ENCODE data around the gene FBXO34. TPM values are rescaled to one million over a fixed set of nuclear protein-coding genes. Genes with fewer than 3 reads are reported as not detected.
A peak's percentile ranks its signal among the peaks of the same experiment; 100 is the strongest.

Gene FBXO34
- total RNA-seq, 1 donor from 2014 or later, result 32.4 TPM

DNA sequence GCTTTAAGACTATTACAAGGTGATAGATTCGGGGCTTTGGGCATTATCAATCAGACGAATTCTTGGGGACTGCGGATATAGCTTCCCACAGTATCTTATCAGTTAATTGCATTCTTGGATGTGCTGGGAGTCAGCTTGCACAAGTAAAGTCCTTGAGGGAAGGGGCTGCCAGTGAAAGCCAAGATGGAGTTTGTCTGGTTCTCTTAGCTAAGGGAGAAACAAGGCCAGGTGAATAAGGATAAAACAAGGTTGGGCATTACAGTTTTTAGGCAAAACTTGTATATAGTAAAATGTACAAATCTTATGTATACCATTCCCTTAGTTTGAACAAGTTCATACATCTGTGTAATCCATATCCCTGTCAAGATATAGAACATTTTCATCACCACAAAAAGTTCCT lies 5.5 kb downstream of the FBXO34 start:
- H3K4me1 Mint-ChIP-seq (ENCODE audit: low read depth), result peaks cover 53% of the 10 kb centered on the region
- peaks cover 9% of the 10 kb centered on the region for H3K36me3 Mint-ChIP-seq (ENCODE audit: insufficient read depth)
- H3K4me3 Mint-ChIP-seq (ENCODE audit: low read depth), result no peak overlapping the region
- H3K27ac Mint-ChIP-seq, result peak overlapping the region; percentile 88
- no peak for DNase-seq (ENCODE audit: low spot score, unreplicated experiment)
- H3K9me3 Mint-ChIP-seq (ENCODE audit: low read depth), result no peaks in the 10 kb centered on the region
- H3K27me3 Mint-ChIP-seq, result no peaks in the 10 kb centered on the region
- TF ChIP-seq, protein P1, sequence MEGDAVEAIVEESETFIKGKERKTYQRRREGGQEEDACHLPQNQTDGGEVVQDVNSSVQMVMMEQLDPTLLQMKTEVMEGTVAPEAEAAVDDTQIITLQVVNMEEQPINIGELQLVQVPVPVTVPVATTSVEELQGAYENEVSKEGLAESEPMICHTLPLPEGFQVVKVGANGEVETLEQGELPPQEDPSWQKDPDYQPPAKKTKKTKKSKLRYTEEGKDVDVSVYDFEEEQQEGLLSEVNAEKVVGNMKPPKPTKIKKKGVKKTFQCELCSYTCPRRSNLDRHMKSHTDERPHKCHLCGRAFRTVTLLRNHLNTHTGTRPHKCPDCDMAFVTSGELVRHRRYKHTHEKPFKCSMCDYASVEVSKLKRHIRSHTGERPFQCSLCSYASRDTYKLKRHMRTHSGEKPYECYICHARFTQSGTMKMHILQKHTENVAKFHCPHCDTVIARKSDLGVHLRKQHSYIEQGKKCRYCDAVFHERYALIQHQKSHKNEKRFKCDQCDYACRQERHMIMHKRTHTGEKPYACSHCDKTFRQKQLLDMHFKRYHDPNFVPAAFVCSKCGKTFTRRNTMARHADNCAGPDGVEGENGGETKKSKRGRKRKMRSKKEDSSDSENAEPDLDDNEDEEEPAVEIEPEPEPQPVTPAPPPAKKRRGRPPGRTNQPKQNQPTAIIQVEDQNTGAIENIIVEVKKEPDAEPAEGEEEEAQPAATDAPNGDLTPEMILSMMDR (IDR thresholded peaks at IDR 0.05; ENCODE audit: unreplicated experiment), result no peak

DNA sequence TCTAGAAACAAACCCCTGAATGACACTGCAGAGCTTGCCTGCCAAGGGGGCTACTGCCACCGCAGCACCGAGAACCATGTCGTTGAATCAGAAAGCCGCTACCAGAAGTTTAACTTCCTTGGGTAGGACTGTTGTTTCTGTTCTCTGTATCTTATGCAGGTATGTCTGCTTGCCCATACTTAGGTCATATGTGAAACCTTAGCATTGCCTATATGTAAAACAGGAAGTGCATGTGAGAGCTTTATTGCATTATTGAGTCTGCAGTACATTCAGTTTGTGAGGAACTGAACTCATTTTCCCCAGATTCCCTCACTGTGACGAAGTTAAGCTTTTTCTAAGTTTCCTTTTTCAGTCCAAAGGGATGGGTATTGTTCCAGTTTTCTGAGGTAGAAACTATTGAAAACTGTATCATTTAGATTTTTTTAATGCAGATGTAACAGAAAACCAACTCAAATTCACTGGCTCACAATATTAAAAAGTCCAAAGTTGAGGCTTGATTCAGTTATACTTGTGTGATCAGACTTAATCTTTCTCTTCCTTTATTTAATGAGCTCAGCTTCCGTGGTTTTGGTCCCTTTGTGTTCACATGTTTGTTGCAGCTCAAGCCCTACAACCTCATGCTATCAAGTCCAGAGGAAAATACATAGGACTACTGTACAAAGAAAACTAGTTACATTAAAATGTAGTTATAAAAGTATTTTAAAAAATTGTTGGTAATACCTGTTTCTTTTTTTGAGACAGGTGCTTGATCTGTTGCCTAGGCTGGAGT lies 6.9 kb downstream of the FBXO34 start:
- no peaks in the 10 kb centered on the region for H3K9me3 Mint-ChIP-seq (ENCODE audit: low read depth)
- TF ChIP-seq, protein P1 (IDR thresholded peaks at IDR 0.05; ENCODE audit: unreplicated experiment), result no peak
- peak overlapping the region; percentile 65 for H3K27ac Mint-ChIP-seq
- H3K4me1 Mint-ChIP-seq (ENCODE audit: low read depth), result peaks cover 51% of the 10 kb centered on the region
- H3K36me3 Mint-ChIP-seq (ENCODE audit: insufficient read depth), result peaks cover 12% of the 10 kb centered on the region
- no peaks in the 10 kb centered on the region for H3K27me3 Mint-ChIP-seq
- peak overlapping the region; percentile 0 for H3K4me3 Mint-ChIP-seq (ENCODE audit: low read depth)
- DNase-seq (ENCODE audit: low spot score, unreplicated experiment), result no peak

DNA sequence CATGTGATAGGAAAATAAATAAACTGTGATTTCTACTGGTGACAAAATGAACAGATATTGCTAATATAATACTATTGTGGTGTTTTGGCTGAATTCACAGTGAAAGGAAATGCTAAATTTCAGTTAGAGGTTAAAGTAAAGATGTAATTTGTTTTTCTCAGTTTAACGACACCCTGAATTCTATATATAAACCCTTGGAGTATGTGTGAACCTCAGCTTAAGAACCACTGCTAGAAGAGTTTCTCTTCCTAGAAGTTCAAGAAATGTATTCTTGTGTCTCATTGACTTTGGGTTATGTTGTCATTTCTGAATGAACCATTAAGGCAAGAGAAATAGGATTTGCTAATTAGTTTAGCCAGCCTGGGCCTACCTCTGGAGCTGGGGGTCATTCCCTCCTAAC lies 8.2 kb downstream of the FBXO34 start:
- Mint-ChIP-seq H3K36me3 (ENCODE audit: insufficient read depth) (peaks cover 11% of the 10 kb centered on the region), H3K27ac (peak overlapping the region; percentile 84), H3K9me3 (ENCODE audit: low read depth) (no peaks in the 10 kb centered on the region), H3K4me1 (ENCODE audit: low read depth) (peaks cover 43% of the 10 kb centered on the region), H3K27me3 (no peaks in the 10 kb centered on the region), H3K4me3 (ENCODE audit: low read depth) (no peak overlapping the region)
- TF ChIP-seq, protein P1 (IDR thresholded peaks at IDR 0.05; ENCODE audit: unreplicated experiment), result no peak
- no peak for DNase-seq (ENCODE audit: low spot score, unreplicated experiment)

DNA sequence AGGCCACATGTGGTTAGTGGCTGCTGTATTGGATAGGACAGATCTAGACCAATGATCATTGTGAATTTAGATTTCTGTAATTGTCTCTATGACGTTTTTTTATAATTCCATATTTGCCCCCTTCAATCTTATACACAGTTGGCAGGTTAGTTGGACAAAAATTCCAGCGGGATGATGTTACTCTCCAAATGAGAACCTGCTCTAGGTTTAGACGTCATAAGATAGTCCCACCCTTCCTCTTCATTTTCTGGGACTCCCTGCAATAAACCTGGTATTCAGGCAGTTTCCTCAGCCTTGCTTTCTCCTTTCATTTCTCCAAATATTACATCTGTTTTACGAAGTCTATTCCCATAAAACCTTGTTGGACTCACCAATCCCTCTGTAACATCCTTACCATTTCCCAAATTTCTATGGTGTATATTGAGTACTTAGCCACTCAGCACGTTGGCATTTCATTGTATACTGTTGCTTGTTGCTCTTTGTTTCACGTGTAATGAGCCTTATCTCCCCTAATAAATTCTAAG lies 10.2 kb downstream of the FBXO34 start:
- peaks cover 33% of the 10 kb centered on the region for H3K4me1 Mint-ChIP-seq (ENCODE audit: low read depth)
- DNase-seq (ENCODE audit: low spot score, unreplicated experiment), result no peak
- no peaks in the 10 kb centered on the region for H3K9me3 Mint-ChIP-seq (ENCODE audit: low read depth)

DNA sequence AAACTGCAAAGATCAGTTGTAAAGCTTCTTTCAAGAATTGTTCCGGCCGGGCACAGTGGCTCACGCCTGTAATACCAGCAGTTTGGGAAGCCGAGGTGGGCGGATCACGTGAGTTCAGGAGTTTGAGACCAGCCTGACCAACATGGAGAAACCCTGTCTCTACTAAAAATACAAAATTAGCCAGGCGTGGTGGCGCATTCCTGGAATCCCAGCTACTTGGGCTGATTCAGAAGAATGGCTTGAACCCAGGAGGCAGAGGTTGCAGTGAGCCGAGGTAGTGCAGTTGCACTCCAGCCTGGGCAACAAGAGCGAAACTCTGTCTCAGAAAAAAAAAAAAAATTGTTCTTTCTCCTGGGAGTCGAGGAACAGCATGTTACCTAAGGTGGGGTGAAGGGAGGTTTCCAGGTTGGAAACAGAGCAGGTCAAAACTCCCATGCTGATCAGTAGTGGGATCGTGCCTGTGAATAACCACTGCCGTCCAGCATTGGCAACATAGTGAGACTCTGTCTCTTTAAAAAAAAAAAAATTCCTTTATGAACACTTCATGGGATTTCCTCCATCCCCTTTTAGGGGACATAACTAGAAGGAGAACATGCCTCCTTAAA lies 13.9 kb downstream of the FBXO34 start:
- H3K9me3 Mint-ChIP-seq (ENCODE audit: low read depth), result no peaks in the 10 kb centered on the region
- TF ChIP-seq, protein P1 (IDR thresholded peaks at IDR 0.05; ENCODE audit: unreplicated experiment), result no peak
- peaks cover 21% of the 10 kb centered on the region for H3K4me1 Mint-ChIP-seq (ENCODE audit: low read depth)

More for the DNA sequence above, 10.2 kb downstream of the FBXO34 start:
- H3K27me3 Mint-ChIP-seq, result no peaks in the 10 kb centered on the region
- peak overlapping the region; percentile 65 for H3K27ac Mint-ChIP-seq
- TF ChIP-seq, protein P1 (IDR thresholded peaks at IDR 0.05; ENCODE audit: unreplicated experiment), result no peak
- H3K4me3 Mint-ChIP-seq (ENCODE audit: low read depth), result no peak overlapping the region
- H3K36me3 Mint-ChIP-seq (ENCODE audit: insufficient read depth), result peaks cover 11% of the 10 kb centered on the region

More for the DNA sequence above, 13.9 kb downstream of the FBXO34 start:
- no peak for DNase-seq (ENCODE audit: low spot score, unreplicated experiment)
- Mint-ChIP-seq H3K4me3 (ENCODE audit: low read depth) (no peak overlapping the region), H3K36me3 (ENCODE audit: insufficient read depth) (peaks cover 6% of the 10 kb centered on the region), H3K27ac (no peak overlapping the region), H3K27me3 (no peaks in the 10 kb centered on the region)
